Activated CD4-positive, alpha-beta T cell treated with anti-CD3 and anti-CD28 coated beads, Interleukin-2, amount 10 ng/mL, durations not matched to agents 7 days and 5 days (primary cell): ENCODE data around the gene TNFRSF1A. TPM values are rescaled to one million over a fixed set of nuclear protein-coding genes. Genes with fewer than 3 reads are reported as not detected.
"Not testable (repeated sequence)": the region's sequence is repeated elsewhere in the genome, so short reads cannot be mapped to it uniquely, and the experiment has no call there.

Experiments used
- CTCF ChIA-PET: fragments of 350-600 bp; sonication (Branson Sonifier 250); formaldehyde crosslinking; loops from one replicate; lab custom pipeline; 2021; ENCODE audit warnings: antibody characterized with exemption; lab: Charles Lee
- POLR2A ChIA-PET: fragments of 350-600 bp; sonication (Branson Sonifier 250); formaldehyde crosslinking; loops from one replicate; lab custom pipeline; 2021; ENCODE audit warnings: antibody characterized with exemption; lab: Charles Lee
- DNase-seq: peaks from one replicate; pipeline ENCODE4 v3.0.0-alpha.2; 2020
- H3K27ac Mint-ChIP-seq: one replicate; pipeline ENCODE4 v1.8.0; 2021; ENCODE audit warnings: mild to moderate bottlenecking, moderate library complexity, mixed read lengths
- H3K27me3 Mint-ChIP-seq: one replicate; pipeline ENCODE4 v1.8.0; 2021; ENCODE audit warnings: mixed read lengths
- H3K36me3 Mint-ChIP-seq: one replicate; pipeline ENCODE4 v1.8.0; 2021; ENCODE audit warnings: low read depth, mixed read lengths
- H3K4me1 Mint-ChIP-seq: one replicate; pipeline ENCODE4 v1.8.0; 2021; ENCODE audit warnings: mixed read lengths
- H3K4me3 Mint-ChIP-seq: one replicate; pipeline ENCODE4 v1.8.0; 2021; ENCODE audit warnings: mild to moderate bottlenecking, moderate library complexity, mixed read lengths
- H3K9me3 Mint-ChIP-seq: one replicate; pipeline ENCODE4 v1.8.0; 2021; ENCODE audit warnings: mixed read lengths
- total RNA-seq, 2 experiments: library from RNA; stranded (reverse); gene quantifications; one replicate each; pipeline ENCODE4 v1.2.3, GENCODE V29; 2021

Gene TNFRSF1A
- total RNA-seq, 2 experiments from 2014 or later, result 59.3 to 64.4 TPM

DNA sequence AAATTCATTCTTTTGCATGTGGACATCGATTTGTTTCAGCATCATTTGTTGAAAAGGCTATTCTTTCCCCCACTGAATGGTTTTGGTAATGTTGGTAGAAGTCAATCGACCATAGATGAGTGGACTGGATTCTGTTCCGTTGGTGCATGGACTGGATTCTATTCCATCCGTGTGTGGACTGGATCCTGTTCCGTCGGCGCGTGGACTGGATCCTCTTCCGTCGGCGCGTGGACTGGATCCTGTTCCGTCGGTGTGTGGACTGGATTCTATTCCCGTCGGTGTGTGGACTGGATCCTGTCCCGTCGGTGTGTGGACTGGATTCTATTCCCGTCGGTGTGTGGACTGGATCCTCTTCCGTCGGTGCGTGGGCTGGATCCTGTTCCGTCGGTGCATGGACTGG is 52.0 kb downstream of the TNFRSF1A start:
- H3K27ac Mint-ChIP-seq, H3K36me3 Mint-ChIP-seq, CTCF ChIA-PET: not testable (repeated sequence)

DNA sequence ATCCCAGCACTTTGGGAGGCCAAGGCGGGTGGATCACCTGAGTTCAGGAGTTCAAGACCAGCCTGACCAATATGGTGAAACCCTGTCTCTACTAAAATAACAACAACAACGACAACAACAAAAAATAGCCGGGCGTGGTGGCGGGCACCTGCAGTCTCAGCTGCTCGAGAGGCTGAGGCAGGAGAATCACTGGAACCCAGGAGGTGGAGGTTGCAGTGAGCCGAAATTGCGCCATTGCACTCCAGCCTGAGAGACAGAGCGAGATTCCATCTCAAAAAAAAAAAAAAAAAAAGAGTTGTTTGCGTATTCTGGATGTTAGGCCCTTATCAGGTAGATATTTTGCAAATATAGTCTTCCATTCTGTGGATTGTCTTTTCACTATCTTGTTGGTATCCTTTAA is 52.8 kb downstream of the TNFRSF1A start:
- H3K4me1 Mint-ChIP-seq, H3K4me3 Mint-ChIP-seq, H3K27me3 Mint-ChIP-seq, H3K9me3 Mint-ChIP-seq, DNase-seq, H3K27ac Mint-ChIP-seq, H3K36me3 Mint-ChIP-seq, POLR2A ChIA-PET: not testable (repeated sequence)
- CTCF ChIA-PET, result interaction anchor here (1.9 kb wide), 1 partner anchor 10 kb away, joined by 4 read pairs; no protein-coding TSS in a partner anchor

More for the DNA sequence above, 52.0 kb downstream of the TNFRSF1A start:
- H3K27me3 Mint-ChIP-seq, DNase-seq, H3K4me1 Mint-ChIP-seq, H3K4me3 Mint-ChIP-seq, POLR2A ChIA-PET, H3K9me3 Mint-ChIP-seq: not testable (repeated sequence)

DNA sequence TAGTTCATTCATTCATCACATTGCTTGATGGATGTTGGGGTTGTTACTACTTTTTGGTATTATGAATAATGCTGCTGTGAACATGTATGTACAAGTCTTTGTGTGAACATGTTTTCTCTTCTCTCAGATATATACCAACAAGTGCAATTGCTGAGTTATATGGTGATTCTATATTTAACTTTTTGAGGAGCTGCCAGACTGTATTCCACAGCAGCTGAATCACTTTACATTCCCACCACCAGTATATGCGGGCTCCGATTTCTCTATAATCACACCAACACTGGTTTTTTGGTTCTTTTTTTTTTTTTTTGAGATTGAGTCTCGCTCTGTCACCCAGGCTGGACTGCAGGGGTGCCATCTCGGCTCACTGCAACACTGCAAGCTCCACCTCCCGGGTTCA is 53.6 kb downstream of the TNFRSF1A start:
- ChIA-PET CTCF (interaction anchor here (1.6 to 1.9 kb wide), 2 partner anchors 9 to 93 kb away, joined by 4 read pairs; no protein-coding TSS in a partner anchor), POLR2A (no interaction called here)
- peaks cover 2% of the 10 kb centered on the region for H3K27me3 Mint-ChIP-seq
- H3K4me1 Mint-ChIP-seq, result peaks cover 2% of the 10 kb centered on the region
- no peaks in the 10 kb centered on the region for H3K9me3 Mint-ChIP-seq
- H3K4me3 Mint-ChIP-seq, result no peak overlapping the region
- DNase-seq, result no peak
- H3K27ac Mint-ChIP-seq, result no peak overlapping the region
- no peaks in the 10 kb centered on the region for H3K36me3 Mint-ChIP-seq

DNA sequence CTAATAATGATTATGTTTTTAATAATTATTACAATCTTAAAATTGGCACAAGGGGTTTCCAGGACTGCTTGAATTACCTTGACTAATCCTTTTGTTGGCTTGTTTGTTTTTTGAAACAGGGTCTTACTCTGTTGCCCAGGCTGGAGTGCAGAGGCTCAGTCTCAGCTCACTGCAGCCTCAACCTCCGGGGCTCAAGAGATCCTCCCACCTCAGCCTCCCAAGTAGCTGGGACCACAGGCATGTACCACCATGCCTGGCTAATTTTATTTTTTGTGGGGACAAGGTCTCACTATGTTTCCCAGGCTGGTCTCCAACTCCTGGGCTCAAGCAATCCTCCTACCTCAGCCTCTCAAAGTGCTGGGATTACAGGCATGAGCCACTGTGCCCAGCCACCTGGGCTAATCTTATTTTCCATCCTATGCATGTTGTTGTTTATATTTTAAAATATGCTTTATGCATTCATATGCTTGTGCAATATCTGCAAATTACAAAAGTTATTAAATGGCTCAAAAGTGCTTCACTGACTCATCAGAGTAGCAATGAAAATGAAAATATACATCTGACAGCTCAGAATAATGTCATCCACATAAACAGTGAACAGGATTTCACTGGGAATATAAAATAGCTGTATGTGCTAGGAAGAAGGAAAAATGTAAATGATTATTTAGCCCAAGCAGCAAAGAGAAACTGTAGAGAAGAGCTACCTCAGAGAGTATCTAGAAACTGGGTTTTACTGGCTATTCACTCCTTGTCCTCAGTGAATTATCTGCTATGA is 56.2 kb downstream of the TNFRSF1A start:
- POLR2A ChIA-PET, result no interaction called here
- no peak overlapping the region for H3K27ac Mint-ChIP-seq
- CTCF ChIA-PET, result interaction anchor here (0.6 to 3.9 kb wide), 10 partner anchors 9 to 297 kb away, joined by 3 to 18 read pairs (median 4); no protein-coding TSS in a partner anchor
- H3K4me3 Mint-ChIP-seq, result no peak overlapping the region
- H3K9me3 Mint-ChIP-seq, result no peaks in the 10 kb centered on the region
- no peaks in the 10 kb centered on the region for H3K36me3 Mint-ChIP-seq
- no peak for DNase-seq
- peaks cover 2% of the 10 kb centered on the region for H3K27me3 Mint-ChIP-seq
- H3K4me1 Mint-ChIP-seq, result peaks cover 2% of the 10 kb centered on the region

DNA sequence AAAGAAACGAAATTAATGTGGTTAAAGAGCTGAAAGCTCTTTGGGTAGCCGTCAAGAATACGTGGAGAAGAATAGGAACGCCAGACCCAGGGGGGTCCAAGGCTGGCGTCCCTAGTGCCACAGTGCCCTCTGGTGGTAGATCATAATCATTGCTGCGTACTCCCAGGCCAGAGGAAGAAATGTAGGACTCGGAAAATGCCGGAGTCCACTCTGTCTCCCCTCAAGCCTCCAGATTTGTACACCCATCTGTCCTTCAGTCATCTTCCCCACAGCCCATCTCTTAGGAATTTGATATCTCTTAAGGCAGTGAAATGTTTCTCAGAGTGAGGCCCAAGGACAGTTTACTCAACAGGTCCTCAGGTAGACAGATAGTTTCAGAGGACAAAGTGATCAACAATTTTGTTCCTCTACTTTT is 56.8 kb downstream of the TNFRSF1A start:
- POLR2A ChIA-PET, result no interaction called here

DNA sequence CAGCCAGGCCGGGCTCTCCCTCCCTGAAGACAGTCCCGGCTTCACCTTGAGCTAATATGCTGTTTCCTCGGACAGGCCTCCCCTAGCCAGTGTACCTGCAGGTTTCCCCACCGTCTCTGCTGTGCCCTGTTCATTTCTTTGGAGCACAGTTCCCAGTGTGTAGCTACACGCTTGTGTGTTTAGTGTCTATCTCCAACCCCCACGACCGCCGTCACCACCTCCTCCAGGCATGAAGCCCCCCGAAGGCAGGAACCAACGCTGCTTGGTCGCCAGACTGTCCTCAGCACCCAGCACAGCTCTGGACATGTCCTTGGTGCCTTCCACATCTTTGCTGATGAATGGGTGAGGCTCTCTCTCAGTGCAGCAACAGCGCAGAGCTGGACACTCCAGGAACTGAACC is 57.6 kb downstream of the TNFRSF1A start:
- ChIA-PET CTCF (interaction anchor here (0.7 to 3.9 kb wide), 12 partner anchors 9 to 296 kb away, joined by 3 to 18 read pairs (median 5); no protein-coding TSS in a partner anchor), POLR2A (no interaction called here)
- H3K4me1 Mint-ChIP-seq, result peaks cover 2% of the 10 kb centered on the region

More for the DNA sequence above, 56.8 kb downstream of the TNFRSF1A start:
- Mint-ChIP-seq H3K4me1 (peaks cover 2% of the 10 kb centered on the region), H3K36me3 (no peaks in the 10 kb centered on the region), H3K4me3 (no peak overlapping the region), H3K27me3 (peaks cover 6% of the 10 kb centered on the region), H3K27ac (no peak overlapping the region), H3K9me3 (no peaks in the 10 kb centered on the region)
- peak; percentile 68 for DNase-seq
- CTCF ChIA-PET, result interaction anchor here (1.3 to 3.9 kb wide), 8 partner anchors 9 to 297 kb away, joined by 4 to 18 read pairs (median 6); no protein-coding TSS in a partner anchor

DNA sequence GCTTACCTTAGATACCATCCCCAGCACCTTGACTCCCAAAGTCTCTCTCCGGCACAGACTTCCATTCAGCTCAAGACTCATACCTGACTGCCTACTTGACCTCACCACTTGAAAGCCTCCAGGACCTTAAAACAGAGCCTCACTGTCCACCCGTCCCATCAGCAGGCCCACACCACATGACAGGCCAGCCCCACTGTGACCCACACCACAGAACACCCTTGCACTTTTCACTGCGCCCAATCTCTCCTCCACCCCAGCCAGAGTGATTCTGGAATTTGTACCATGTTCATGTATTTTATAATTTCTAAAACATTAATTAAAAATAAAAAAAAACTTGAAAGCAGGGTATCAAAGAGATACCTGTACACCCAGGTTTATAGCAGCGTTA is 59.4 kb downstream of the TNFRSF1A start:
- Mint-ChIP-seq H3K4me1 (peaks cover 10% of the 10 kb centered on the region), H3K27ac (no peak overlapping the region), H3K36me3 (no peaks in the 10 kb centered on the region), H3K9me3 (no peaks in the 10 kb centered on the region), H3K27me3 (peaks cover 21% of the 10 kb centered on the region), H3K4me3 (no peak overlapping the region)
- DNase-seq, result no peak
- ChIA-PET CTCF (interaction anchor here (1.7 kb wide), 1 partner anchor 91 kb away, joined by 4 read pairs; no protein-coding TSS in a partner anchor), POLR2A (no interaction called here)

More for the DNA sequence above, 57.6 kb downstream of the TNFRSF1A start:
- Mint-ChIP-seq H3K9me3 (no peaks in the 10 kb centered on the region), H3K4me3 (no peak overlapping the region), H3K27me3 (peaks cover 13% of the 10 kb centered on the region), H3K27ac (no peak overlapping the region), H3K36me3 (no peaks in the 10 kb centered on the region)
- no peak for DNase-seq

DNA sequence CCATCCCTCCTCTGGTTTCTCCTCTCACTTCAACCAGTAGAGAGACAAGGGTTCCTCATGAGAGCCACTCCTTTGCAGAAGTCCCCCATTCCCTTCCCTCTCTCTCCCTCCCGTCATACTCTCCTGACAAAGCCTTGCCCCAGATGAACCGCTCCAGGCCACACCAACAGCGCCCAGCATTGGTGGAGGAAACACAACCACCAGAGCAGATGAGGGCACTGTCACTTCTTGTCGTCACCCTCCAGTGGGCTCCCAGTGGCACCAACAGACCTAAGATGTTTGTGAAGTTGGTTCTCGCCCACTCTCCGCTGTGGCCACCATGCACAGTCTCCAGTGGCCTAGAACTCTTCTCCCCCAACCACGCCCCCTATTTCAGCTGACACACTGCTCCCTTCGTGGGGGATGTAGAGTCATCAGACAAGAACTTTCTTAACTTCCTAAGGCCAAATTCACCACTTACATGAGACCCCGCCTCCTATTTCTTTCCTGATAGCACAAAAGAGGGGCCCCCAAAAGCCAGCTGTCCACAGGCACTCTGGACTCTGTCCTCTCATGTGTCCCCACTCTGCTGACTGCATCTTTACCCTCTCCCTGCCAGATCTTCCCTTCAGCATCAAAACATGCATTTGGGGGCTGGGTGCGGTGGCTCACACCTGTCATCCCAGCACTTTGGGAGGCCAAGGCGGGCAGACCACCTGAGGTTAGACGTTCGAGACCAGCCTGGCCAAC is 60.6 kb downstream of the TNFRSF1A start:
- H3K27me3 Mint-ChIP-seq, result peaks cover 31% of the 10 kb centered on the region
- no peak for DNase-seq
- H3K9me3 Mint-ChIP-seq, result no peaks in the 10 kb centered on the region
- peaks cover 10% of the 10 kb centered on the region for H3K4me1 Mint-ChIP-seq
- H3K36me3 Mint-ChIP-seq, result no peaks in the 10 kb centered on the region
- H3K4me3 Mint-ChIP-seq, result no peak overlapping the region
- ChIA-PET CTCF (interaction anchor here (0.6 kb wide), 1 partner anchor 16 kb away, joined by 3 read pairs; no protein-coding TSS in a partner anchor), POLR2A (no interaction called here)
- H3K27ac Mint-ChIP-seq, result no peak overlapping the region

DNA sequence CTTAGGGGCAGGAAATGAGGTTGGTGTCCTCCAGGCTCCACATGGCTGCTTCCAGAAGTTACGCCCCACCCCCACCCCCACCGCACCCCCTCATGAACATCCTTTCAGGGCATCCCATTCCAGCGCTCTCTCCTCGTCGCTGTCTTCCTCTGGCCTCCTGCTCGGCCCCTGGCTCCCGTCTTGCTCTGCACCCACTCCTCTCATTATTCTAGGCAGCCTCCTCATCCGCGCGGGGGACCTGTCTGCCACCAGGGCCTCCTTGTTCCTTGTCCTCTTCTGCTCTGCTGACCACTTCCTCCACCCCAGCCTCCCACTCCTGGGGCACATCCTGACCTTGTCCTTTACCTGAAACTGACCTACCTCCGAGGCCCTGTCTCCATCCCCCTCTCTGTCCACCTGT is 61.2 kb downstream of the TNFRSF1A start:
- H3K4me3 Mint-ChIP-seq, result no peak overlapping the region
- ChIA-PET POLR2A (no interaction called here), CTCF (interaction anchor here (1.0 kb wide), 1 partner anchor 84 kb away, joined by 3 read pairs; no protein-coding TSS in a partner anchor)
- DNase-seq, result no peak
- no peaks in the 10 kb centered on the region for H3K9me3 Mint-ChIP-seq
- H3K36me3 Mint-ChIP-seq, result no peaks in the 10 kb centered on the region
- H3K27me3 Mint-ChIP-seq, result peaks cover 33% of the 10 kb centered on the region
- peak overlapping the region; percentile 14 for H3K27ac Mint-ChIP-seq
- peaks cover 10% of the 10 kb centered on the region for H3K4me1 Mint-ChIP-seq

DNA sequence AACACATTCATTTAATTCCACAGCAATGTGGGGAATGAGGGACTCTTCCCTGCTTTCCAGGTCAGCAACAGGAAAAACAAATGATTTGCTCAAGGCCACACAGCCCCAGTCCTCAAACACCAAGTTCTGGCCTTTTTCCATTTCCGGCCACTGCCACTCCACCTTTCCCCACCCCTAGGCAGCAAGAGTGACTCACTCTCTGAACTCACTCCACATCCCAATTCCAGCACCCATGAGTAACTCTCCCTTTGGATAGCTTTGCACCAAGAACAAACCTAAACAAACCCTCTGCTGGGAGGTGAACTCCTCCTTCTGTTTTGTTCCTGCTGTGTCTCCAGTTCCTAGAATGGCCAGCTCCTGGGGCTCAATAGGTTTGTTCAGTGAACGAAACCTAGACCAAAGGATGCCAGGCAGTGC is 61.8 kb downstream of the TNFRSF1A start:
- POLR2A ChIA-PET, result no interaction called here
- H3K4me1 Mint-ChIP-seq, result peaks cover 9% of the 10 kb centered on the region
- no peak for DNase-seq

DNA sequence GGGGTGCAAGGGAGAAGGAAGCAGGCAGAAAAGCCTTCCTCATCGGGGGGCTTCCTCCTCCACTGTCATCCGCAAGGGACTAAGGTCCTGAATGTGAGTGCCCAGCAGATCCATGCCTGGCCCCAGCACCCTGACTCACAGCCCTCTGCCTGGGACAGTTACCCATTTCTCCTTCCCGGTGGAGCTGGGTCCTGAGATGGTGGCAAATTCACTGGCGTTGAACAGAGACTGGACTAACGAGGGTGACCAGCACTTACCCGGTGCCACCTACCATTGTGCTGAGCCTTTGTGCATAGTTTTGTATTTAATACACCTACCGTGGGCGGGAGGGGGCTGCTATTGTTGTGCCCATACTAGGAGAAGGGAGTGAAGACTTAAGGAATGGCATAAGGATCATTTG is 62.2 kb downstream of the TNFRSF1A start:
- Mint-ChIP-seq H3K4me1 (peaks cover 8% of the 10 kb centered on the region), H3K9me3 (no peaks in the 10 kb centered on the region), H3K27ac (no peak overlapping the region), H3K36me3 (no peaks in the 10 kb centered on the region), H3K4me3 (peak overlapping the region; percentile 38), H3K27me3 (peaks cover 32% of the 10 kb centered on the region)
- ChIA-PET POLR2A (interaction anchor here (0.8 kb wide), 1 partner anchor 84 kb away, joined by 3 read pairs; no protein-coding TSS in a partner anchor), CTCF (interaction anchor here (0.5 to 3.3 kb wide), 13 partner anchors 11 to 265 kb away, joined by 3 to 27 read pairs (median 5); no protein-coding TSS in a partner anchor)
- no peak for DNase-seq

More for the DNA sequence above, 61.8 kb downstream of the TNFRSF1A start:
- Mint-ChIP-seq H3K36me3 (no peaks in the 10 kb centered on the region), H3K9me3 (no peaks in the 10 kb centered on the region), H3K4me3 (no peak overlapping the region), H3K27ac (no peak overlapping the region), H3K27me3 (peaks cover 32% of the 10 kb centered on the region)
- CTCF ChIA-PET, result interaction anchor here (1.0 to 3.3 kb wide), 4 partner anchors 11 to 86 kb away, joined by 3 to 14 read pairs (median 12); no protein-coding TSS in a partner anchor

DNA sequence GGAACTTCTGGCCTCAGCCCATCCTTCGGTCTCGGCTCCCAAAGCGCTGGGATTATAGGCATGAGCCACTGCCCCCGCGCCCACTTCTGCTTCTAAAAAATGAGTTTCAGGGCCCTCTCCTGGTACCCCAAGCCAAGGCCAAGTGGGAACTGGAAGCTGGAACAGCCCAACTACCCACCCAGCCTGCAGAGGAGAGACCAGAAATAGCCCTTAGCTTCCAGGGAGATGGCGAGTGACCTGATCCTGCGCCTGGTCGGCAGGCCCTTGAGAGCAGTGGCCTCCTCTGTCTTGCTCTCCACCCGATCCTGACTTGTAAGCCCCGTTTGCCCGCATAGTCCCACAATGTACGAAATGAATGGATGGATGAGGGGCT is 62.6 kb downstream of the TNFRSF1A start:
- H3K27me3 Mint-ChIP-seq, result peaks cover 32% of the 10 kb centered on the region
- ChIA-PET POLR2A (interaction anchor here (0.8 kb wide), 1 partner anchor 84 kb away, joined by 3 read pairs; no protein-coding TSS in a partner anchor), CTCF (interaction anchor here (0.5 to 3.3 kb wide), 26 partner anchors 9 to 265 kb away, joined by 3 to 27 read pairs (median 5); no protein-coding TSS in a partner anchor)
- no peak for DNase-seq
- no peaks in the 10 kb centered on the region for H3K9me3 Mint-ChIP-seq
- H3K4me3 Mint-ChIP-seq, result peak overlapping the region; percentile 38
- H3K4me1 Mint-ChIP-seq, result peaks cover 8% of the 10 kb centered on the region
- H3K36me3 Mint-ChIP-seq, result no peaks in the 10 kb centered on the region
- H3K27ac Mint-ChIP-seq, result no peak overlapping the region
